Neural cell (in vitro differentiated cells): Measurements from ENCODE around the gene PROX1.

Source experiments
- EP300 ChIP-seq: fragments of 450-650 bp; conservative IDR thresholded peaks from 2 replicates; pipeline ENCODE4 v1.6.1; 2014; ENCODE audit warnings: antibody characterized with exemption, mild to moderate bottlenecking, moderate library complexity; ENCODE audit not compliant: poor library complexity, severe bottlenecking
- POLR2AphosphoS5 ChIP-seq: IDR thresholded peaks from 2 replicates; pipeline ENCODE4 v1.6.1; 2012
- RAD21 ChIP-seq: fragments of 450-650 bp; conservative IDR thresholded peaks from 2 replicates; pipeline ENCODE4 v1.6.1; 2014; ENCODE audit warnings: antibody characterized with exemption, mild to moderate bottlenecking, moderate library complexity
- TAF1 ChIP-seq: IDR thresholded peaks from 2 replicates; pipeline ENCODE4 v1.6.1; 2012; ENCODE audit warnings: low read depth
- TF ChIP-seq, protein P1 (sequence below): IDR thresholded peaks from 2 replicates; pipeline ENCODE4 v1.6.1; 2012; ENCODE audit warnings: borderline replicate concordance
- TF ChIP-seq, protein P2 (sequence below): fragments of 450-650 bp; IDR thresholded peaks from 2 replicates; pipeline ENCODE4 v1.5.1; 2014; ENCODE audit warnings: antibody characterized with exemption, mild to moderate bottlenecking, moderate library complexity; ENCODE audit not compliant: poor library complexity, severe bottlenecking

GRCh38 chr1:213982672-213983492 lies 4.9 kb upstream of the PROX1 start:
- TF ChIP-seq, protein P1, sequence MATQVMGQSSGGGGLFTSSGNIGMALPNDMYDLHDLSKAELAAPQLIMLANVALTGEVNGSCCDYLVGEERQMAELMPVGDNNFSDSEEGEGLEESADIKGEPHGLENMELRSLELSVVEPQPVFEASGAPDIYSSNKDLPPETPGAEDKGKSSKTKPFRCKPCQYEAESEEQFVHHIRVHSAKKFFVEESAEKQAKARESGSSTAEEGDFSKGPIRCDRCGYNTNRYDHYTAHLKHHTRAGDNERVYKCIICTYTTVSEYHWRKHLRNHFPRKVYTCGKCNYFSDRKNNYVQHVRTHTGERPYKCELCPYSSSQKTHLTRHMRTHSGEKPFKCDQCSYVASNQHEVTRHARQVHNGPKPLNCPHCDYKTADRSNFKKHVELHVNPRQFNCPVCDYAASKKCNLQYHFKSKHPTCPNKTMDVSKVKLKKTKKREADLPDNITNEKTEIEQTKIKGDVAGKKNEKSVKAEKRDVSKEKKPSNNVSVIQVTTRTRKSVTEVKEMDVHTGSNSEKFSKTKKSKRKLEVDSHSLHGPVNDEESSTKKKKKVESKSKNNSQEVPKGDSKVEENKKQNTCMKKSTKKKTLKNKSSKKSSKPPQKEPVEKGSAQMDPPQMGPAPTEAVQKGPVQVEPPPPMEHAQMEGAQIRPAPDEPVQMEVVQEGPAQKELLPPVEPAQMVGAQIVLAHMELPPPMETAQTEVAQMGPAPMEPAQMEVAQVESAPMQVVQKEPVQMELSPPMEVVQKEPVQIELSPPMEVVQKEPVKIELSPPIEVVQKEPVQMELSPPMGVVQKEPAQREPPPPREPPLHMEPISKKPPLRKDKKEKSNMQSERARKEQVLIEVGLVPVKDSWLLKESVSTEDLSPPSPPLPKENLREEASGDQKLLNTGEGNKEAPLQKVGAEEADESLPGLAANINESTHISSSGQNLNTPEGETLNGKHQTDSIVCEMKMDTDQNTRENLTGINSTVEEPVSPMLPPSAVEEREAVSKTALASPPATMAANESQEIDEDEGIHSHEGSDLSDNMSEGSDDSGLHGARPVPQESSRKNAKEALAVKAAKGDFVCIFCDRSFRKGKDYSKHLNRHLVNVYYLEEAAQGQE: no peak
- TF ChIP-seq, protein P2, sequence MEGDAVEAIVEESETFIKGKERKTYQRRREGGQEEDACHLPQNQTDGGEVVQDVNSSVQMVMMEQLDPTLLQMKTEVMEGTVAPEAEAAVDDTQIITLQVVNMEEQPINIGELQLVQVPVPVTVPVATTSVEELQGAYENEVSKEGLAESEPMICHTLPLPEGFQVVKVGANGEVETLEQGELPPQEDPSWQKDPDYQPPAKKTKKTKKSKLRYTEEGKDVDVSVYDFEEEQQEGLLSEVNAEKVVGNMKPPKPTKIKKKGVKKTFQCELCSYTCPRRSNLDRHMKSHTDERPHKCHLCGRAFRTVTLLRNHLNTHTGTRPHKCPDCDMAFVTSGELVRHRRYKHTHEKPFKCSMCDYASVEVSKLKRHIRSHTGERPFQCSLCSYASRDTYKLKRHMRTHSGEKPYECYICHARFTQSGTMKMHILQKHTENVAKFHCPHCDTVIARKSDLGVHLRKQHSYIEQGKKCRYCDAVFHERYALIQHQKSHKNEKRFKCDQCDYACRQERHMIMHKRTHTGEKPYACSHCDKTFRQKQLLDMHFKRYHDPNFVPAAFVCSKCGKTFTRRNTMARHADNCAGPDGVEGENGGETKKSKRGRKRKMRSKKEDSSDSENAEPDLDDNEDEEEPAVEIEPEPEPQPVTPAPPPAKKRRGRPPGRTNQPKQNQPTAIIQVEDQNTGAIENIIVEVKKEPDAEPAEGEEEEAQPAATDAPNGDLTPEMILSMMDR: peak; percentile 20
- no peak for TF ChIP-seq EP300
- peak; percentile 24 for TF ChIP-seq POLR2AphosphoS5
- no peak for TF ChIP-seq RAD21
- no peak for TF ChIP-seq TAF1
